HG02759 (cell line): ENCODE results near the gene RAPGEF6.
"Not testable (repeated sequence)": the region's sequence is repeated elsewhere in the genome, so short reads cannot be mapped to it uniquely, and the experiment has no call there.

ENCODE experiments used
- ATAC-seq: cut with Tn5 transposase; IDR thresholded peaks from one replicate; pipeline ENCODE4 v1.9.1; 2021; ENCODE audit warnings: mild to moderate bottlenecking, moderate library complexity; ENCODE audit not compliant: unreplicated experiment

The RAPGEF6 gene

DNA sequence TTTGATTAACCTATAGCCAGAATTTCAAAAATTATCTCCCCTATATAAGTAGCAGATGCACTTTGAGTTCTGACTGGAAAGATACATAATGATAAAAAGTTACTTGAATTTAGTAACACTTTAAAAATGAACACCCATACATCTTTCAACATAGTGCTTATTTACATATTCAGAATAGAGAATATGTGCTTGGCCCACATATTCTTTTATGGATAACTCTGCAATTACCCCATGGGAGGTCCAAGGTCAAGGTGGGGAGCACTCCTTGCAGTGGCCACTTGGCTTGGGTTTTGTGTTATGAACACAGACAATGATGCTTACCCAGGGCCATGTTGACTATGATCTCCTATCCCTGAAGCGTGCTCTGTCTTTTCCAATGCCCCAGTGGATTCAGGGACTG lies 201.9 kb downstream of the RAPGEF6 start:
- no peak for ATAC-seq

DNA sequence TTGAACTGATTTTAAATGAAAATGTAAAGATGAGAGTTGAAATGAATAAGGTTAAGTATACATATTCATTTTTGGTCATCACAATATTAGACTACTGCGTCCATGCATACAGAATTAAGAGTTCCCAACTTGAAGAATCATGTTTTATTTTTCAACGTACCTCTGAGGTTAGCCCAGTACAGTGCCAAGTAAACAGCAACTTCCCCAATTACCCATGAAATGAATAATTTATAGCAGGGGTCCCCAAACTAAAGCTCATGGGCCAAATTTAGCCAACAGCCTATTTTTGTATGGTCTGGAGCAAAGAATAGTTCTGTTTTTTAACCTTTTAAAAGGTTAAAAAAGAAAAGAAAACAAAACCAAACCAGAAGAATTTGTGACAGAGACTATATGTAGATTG lies 203.2 kb downstream of the RAPGEF6 start:
- ATAC-seq: no peak

DNA sequence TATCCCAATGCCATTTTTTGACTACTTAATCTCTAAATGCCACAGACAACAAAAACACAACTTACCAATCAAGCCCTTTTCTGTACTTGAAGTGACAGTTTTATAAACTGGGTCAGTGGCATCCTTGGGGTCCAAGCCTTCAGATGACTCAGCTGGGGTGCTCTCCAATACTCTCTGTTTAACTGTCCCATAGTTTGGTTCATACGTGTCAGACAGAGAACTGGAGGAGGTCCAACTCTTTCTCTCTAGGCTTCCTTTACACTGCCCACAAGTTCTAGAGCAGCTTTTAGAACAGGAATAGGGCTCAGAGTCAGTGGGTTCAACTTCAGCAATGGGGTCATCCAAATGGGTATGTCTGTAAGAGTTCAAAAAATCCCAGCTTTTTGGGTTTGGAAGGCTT lies 204.2 kb downstream of the RAPGEF6 start:
- ATAC-seq: no peak

DNA sequence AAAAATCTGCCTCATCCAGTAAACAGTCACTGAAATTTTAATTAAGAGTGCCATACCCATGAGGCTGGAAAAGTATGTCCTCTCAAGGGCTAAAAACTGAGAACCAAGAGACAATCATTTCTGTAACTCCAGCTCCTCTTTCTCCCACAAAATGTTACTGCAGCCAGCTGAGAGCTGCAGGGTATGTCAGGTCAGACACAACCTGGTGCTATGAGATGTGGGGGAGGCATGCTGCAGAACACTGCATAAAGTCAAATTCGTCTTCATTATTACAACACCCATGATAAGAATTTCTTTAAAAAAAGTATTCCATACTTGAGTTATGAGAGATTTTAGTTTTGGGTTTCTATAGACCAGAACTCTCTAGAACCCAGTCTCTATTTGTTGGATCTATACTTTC lies 209.0 kb downstream of the RAPGEF6 start:
- ATAC-seq: no peak

DNA sequence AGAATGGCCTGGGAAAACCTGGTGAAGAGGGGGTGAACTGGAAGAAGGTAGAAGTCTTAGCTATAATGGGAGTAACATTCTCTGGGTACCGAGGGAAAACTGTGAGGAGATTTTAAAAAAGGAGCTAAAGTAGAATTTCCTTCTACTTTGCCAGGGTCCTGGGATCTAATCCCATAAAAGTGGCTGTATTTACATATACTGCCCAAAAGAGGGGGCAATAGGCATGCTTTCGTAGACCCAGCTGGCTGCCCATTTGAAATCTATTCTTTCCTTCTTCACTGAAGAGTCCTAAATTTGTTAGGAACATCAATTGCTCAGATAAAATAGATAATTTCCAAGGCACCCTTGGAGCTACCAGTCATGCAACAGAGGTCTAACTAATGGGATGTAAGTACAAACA lies 212.0 kb downstream of the RAPGEF6 start:
- no peak for ATAC-seq

DNA sequence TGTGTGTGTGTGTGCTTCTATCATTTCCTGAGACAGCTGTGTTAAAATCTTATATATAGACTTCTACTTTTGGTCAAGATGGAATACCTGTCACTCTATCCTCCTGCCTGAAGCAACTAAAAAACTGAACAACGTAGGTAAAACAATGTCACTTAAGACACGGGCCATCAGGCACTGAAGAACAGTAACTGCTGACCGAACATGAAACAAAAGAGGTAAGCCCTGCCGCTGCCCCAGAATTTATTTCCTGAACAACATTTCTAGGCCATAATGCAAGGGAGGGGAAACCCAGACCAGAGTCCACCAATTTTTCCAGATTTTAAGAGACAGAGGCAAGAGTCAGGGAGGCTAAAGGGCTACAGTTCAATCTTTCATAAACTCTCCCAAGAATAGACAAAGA lies 215.2 kb downstream of the RAPGEF6 start:
- ATAC-seq: no peak

DNA sequence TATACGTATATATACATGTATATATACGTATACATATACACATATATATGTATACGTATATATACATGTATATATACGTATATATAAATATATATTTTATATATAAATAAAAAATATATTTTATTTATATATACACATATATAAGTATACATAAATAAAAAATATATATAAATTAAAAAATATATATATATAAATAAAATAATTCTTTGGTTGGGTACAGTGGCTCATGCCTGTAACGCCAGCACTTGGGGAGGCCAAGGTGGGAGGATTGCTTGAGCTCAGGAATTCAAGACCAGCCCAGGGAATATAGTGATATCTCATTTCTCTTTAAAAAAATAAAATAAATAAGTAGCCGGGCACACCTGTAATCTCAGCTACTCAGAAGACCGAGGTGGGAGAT lies 216.2 kb downstream of the RAPGEF6 start:
- no peak for ATAC-seq

DNA sequence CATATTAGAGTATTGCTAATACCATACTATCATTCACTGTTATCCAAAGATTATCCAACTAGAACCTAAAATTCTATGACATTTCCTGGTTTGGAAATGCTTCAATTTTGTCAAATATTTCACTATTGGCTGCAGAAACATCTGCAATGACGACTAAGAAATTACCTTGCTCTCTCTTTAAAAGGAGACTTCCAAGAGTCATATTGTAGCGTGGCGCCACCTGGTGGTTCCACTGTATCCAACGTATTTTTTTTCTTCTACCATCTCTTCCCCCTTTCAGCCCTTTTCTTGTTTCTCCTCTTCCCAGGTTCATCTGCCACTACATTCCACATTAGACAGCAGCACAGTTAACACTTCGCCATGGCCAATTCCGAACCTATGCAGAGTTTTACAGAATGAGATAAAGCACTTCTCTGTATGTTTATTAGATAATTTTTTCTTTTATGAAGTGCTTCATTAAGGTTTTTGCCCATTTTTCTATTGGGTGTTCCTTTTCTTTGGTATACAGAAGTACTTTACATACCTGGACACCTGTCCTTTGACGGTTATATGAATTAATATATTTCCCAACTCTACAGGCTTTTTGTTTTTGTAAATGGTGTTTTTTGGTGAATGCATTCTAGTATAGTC lies 217.7 kb downstream of the RAPGEF6 start:
- peak; percentile 42 for ATAC-seq

DNA sequence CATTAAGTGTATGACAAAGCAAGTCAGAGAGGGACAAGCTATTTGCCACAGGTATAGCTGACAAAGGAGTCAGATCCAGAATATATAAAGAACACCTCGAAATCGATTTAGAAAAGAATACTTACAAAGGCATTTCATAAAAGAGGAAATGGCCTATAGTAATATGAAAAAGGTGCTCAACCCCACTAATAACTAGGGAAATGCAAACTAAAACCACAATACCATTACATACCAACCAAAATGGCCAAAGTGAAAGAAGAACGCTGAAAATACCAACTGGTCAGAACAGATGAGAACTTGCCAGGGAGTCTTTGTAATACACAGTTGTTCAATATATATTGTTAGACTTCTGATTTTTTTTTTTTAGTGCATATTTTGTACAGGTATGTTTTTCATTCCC lies 218.3 kb downstream of the RAPGEF6 start:
- ATAC-seq: peak; percentile 68

DNA sequence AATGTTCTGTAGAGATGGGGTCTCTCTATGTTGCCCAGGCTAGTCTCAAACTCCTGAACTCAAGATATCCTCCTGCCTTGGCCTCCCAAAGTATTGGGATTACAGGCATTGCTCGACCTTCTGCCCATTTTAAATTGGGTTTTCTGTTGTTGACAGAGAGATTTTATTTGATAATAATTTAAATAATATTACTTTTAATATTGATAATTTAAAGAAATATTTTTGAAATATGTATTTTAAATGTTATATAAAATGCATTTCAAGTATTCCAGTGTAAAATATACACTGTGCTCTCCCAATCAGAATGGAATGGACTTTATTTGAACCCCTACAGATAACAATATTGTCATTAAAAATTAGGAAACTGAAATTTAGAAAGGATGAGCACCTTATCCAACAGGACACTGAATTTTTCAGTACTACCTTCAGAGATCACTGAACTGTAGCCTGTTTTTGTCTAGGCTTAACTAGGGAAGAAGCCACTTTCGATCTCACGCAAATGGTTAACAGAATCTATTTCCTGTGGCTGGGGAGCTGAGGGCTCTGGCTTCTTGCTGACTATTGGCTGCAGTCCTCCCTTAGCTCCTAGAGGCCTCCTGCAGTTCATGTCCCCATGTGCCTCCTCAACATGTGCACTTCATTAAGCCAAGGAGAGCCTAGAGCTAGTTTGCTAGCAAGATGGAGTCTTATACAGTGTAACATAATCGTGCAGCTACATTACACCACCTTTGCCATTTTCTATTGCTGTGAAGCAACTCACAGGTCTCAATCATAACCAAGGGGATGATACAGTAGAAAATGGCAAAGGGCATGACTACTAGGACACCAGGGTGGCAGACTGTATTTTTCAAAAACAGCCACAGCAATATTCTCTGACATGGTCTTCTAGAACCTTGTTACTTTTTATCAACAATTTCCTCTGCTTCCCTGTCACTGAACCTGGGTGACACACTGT lies 221.1 kb downstream of the RAPGEF6 start:
- ATAC-seq: peak; percentile 77

DNA sequence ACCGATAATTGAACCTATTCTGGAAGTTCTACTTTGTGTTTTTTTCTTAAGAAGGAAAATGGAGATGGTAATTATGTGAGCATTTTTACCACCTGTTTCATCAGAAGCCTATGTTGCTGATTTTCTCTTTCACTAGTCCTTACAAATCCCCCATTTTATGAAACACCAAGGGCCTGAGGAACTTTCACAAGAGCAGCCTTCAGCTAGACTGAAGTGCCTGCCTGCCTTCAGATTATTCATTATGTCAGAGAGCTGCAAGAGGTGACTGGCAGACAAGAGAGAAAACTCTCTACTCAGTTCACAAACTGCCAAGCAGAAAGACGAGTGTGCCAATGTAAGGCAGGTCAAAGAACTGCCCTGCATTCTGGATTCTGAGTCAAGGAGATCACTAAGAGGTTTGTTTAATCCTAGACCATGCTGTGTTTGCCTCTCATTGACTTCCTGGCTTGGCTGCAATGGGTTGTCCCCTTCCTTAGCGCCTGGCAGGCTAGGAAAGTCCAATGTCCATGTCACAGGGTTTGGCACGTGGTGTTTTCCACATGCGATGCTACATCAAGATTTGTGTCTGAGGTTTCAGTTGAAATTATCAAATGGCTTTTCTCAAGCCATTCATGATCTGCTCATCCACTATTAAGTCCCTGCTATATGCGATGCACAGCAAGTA lies 227.9 kb downstream of the RAPGEF6 start:
- no peak for ATAC-seq

DNA sequence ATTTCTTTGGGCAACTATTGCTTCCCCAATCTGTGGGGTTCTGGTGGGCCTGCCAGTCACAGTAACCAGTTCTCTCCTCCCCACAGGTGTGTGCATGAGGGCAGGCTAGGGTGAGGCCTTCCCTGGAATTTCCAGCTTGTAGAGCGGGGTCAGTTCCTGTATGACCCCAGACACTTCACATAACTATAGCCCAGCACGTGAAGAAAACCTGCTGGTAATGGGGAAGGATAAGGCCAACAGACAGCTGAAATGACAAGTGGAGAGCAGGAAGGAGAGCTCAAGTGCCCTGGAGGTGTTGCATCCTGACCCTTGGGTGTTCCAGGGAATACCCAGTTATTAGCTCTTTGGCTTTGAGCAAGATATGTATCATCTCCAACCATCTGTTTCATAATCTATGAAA lies 229.0 kb downstream of the RAPGEF6 start:
- no peak for ATAC-seq

DNA sequence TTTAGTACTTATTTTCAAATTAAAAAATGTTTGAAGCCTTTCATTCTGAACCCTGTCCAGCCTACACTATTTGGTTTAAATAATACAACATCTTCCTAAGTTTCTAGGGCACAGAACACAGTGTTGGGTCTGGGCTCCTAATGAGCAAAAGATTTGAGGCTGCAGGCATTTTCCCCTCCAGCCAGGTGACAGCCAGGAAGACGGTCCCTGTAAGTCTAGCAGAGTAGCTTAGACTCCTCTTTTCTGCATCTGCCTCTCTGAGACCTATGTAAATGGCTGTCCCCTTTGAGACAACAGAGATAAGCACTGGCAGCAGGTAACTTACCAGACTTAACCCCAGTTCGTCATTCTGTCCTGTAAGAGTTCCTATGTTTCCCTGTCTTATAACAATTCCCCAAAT lies 229.4 kb downstream of the RAPGEF6 start:
- ATAC-seq: no peak

DNA sequence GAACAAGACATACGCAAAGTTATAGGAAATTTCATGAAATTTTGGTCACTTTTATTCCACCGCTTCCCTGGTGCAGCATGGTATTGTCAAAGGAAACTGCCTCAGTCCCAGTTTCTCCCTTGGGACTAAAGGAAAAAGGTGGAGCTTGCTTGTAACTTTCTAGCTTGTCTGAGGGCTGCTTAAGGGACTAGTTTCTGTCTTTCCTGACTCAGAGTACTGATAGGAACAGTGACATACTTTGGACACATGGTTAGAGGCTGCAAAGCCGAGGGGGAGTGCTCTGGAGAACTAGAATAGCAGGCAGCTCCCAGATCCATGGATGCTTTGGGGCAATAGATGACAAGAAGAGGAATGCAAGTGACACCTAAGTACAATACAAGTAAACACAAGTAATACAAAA lies 234.4 kb downstream of the RAPGEF6 start:
- ATAC-seq: no peak

DNA sequence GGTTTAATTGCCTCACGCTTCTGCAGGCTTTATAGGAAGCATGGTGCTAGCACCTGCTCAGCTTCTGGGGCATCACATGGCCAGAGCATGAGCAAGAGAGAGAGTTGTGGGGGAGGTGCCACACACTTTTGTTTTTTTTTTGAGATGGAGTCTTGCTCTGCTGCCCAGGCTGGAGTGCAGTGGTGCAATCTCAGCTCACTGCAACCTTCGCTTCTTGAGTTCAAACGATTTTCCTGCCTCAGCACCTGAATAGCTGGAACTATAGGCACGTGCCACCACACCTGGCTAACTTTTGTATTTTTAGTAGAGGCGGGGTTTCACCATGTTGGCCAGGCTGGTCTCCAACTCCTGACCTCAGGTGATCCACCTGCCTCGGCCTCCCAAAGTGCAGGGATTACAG lies 236.0 kb downstream of the RAPGEF6 start:
- not testable (repeated sequence) for ATAC-seq

DNA sequence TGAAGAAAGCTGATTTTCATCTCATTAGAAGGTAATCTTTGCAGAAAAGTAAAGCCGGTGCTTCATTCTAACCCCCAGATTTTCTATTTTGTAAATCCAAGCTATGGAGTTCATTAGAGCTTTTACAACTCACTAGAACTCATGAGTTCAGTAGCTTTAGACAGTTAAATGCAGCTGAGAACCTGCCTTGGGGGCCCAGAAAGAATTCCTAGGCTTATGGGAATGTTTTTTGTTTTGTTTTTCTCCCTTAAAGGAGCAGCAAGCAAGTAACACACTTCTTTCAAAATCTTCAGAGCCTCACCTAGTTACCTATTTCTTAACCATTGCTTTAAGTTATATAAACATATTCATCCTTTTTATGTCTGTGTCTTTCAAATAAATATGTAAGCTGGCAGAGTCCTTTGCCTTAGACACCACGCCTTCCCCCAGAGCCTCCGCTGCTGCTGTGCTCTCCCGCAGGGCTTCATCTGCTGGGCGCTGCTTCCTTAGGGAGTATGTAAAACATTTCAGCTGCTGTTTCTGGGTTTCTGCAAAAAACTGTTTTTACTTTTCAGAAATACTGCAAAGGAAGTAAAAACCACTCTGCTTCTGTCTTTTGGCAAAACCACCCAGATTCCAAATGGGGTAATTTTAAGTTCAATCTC lies 238.3 kb downstream of the RAPGEF6 start:
- no peak for ATAC-seq

DNA sequence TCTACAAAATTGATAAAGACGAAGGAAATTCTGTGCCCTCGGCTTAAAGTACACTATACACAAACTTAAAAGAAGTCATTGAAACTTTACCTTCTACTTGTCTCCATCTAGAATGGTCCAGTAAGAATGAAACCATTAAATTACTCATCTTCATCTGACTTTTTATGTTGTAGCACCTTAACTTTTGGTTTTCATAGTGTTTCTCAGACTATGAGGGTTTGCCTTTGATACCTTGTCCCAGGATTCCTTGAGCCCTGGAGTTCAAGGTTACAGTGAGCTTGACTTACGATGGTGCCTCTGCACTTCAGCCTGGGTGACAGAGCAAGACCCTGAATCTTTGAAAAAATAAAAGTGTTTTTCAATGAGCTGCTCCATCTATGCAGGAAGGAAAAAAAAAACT lies 239.0 kb downstream of the RAPGEF6 start:
- peak; percentile 81 for ATAC-seq

DNA sequence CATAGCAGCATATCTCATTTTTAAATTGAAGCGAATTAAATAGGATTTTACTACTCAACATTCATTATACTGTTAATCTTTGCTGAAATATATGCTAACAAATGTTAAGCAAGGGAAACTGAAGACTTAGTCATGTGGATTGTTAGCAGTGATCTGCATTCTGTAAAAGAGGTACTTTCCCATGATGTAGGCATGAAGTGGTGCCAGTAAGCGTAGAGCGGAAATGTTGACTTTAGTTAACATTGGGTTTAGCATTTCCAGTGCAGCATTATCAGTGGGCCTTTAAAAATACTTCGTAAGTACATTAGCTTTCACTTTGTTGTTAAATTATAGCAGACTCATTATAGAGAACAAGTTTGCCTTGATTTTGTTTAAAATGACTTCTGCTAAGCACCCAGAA lies 240.9 kb downstream of the RAPGEF6 start:
- ATAC-seq: peak; percentile 64

DNA sequence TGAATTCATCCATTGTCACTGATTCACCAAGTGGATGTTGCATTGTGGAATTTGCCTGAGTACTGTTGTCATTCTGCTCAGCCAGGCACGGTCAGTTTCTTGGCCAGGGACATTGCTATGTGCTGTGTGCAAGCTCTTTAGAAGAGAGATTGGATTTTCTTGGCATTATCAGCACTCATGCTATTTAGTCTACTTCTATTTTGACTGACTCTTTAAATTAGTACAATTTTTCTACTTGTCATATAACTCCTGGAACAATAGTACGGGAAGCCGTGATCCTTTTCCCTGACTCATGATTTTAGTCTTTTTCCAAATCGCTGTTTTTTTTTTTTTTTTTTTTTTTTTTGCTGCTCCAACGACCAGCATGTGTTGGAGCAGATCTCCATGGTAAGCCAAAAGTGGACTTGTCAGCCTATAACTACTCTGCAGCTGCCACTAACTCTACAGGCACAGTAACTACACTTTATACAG lies 241.5 kb downstream of the RAPGEF6 start:
- no peak for ATAC-seq

DNA sequence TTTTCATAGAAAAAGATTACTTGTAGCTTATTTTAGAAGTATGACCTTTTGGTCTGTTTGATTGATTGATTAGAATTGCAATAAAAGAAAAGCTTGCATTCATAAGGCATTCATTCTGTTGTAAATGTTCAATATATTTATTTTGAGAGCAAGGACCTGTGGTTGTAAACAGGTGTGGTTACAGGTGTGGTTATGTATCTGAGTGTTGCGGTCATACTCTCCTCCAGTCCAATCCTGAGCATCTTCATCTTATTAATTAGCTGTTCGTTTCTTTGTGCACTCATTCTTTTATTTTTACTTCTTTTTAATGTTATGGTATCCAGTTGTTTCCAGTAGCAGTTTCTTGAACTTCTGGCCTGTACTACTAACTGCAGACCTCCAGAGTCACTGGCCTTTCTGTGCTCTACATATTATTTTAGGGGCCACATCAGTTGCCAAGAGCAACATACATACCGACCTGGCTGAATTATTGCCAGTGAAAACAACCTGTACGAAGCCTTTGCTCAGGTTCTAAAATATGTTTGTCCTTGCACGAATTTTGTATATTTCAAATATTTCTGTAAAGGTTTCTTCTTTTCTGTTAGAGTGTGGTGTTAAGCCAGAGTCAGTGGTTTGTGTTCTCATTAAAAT lies 242.4 kb downstream of the RAPGEF6 start:
- no peak for ATAC-seq

DNA sequence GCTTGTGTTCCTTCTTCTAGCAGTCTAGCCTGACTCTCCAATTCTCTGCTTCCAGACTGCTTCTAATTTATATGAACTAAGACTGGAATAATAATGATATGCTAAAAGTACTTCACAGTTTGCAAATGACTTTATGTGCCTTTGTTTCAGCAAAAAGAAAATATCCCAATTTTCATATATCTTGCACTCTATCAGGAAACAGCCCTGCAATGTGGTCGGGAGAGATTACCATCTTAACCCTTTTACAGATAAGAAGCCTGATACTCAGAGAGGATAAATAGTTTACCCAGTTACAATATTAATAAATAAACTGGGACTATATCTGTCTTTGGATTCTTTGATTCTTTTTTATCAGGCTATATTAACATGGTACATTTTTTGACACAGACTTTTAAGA lies 245.2 kb downstream of the RAPGEF6 start:
- no peak for ATAC-seq
